Cardiac fibroblast (primary cell): ENCODE results near the gene SPATS2L.

Experiments used
- DNase-seq, 2 donors: peaks; one replicate each; pipeline versions ENCODE4 v3.0.0 to v3.0.0-alpha.2; 2010; ENCODE audit warnings: low read depth in 2 of 2
- H3K4me3 ChIP-seq, 2 donors: replicated peaks in 1 of 2; 1 replicate in 1 of 2; 2 replicates in 1 of 2; pipeline ENCODE4 v1.5.1; 2011; ENCODE audit warnings: low read depth in 2 of 2, low read length in 2 of 2, mild to moderate bottlenecking in 2 of 2, moderate library complexity in 1 of 2
- CTCF ChIP-seq: IDR thresholded peaks from one replicate; pipeline ENCODE4 v1.5.1; 2011; ENCODE audit warnings: low read depth, mild to moderate bottlenecking, low read length, inconsistent platforms

SPATS2L gene

DNA sequence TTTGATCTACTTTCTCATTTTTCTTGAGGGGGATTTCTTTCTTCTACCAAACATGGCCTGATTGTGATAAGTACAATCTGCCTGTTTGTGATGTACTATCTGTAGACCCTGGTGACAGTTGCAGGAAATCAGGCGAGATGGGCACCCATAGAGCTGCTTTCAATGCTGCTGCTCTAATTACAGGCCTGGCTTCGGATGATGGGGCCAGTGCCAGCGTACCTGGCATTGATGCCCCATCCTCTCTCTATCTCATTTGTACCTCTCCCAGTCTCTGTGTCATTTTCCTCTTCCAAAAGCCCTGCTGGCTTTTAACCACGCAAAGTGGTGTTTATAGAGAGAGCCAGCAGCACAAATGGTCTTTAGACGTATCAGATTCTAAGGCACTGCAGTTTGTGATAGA, 133.5 kb downstream of the SPATS2L start:
- TF ChIP-seq CTCF = no peak
- no peak overlapping the region for H3K4me3 ChIP-seq
- no peak for DNase-seq

DNA sequence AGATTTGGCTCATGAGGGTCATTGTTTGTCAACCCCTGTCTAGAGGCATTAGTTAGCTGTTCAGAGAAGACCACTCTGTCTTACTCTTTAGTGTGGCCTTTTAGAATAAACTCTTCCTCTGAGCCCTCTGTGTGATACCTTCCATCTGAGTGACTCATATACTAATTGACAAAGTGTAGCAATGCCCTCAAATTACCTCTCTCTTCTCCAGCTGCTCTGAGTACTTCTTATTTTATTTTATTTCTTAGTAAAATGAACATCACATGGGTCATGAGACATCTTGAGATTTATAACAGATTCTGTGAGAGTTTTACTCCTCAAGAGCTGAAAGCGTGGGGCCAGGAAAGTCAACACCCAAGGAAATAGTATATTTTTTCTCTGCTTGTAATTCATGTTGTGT, 136.0 kb downstream of the SPATS2L start:
- no peak overlapping the region for H3K4me3 ChIP-seq
- DNase-seq = peak; percentile 39 to 51
- TF ChIP-seq CTCF = no peak

DNA sequence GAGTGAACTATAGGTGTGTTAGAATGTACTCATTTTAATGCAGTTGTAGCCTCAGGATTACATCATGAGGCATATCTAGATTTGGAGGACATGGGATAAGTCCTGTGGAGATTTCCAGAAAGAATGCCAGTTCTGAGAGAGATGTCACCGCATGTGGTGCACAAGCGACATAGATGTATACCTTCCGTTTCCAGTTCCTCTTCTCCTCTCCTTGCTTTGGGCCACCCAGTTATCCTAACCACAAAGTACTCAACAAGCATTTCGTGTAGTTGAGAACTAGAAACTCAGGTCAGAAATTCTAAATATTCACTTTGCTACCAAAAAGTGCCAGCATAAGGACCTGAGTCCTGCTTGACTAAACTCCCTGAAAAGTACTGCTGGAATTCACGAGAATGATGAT, 136.9 kb downstream of the SPATS2L start:
- no peak overlapping the region for H3K4me3 ChIP-seq
- TF ChIP-seq CTCF = no peak
- DNase-seq = no peak

DNA sequence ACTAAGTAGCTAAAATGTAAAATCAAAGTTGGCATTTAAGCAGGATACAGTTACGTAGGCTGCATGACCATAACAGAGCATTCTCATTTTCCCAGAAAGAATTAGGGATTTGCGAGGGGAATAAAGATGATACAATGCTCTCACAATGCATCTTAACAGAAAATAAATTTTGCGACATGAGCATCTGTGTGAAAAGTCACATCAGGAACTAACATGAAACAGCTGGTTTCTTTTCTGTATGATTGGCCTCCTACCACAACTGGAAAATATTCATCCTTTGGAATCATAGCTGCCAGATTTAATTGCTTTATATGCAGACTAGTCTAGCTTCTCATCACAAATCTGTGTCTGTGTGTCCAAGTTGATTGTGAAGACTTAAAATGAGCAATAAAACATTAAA, 137.4 kb downstream of the SPATS2L start:
- no peak overlapping the region for H3K4me3 ChIP-seq
- TF ChIP-seq CTCF = no peak
- DNase-seq = no peak

DNA sequence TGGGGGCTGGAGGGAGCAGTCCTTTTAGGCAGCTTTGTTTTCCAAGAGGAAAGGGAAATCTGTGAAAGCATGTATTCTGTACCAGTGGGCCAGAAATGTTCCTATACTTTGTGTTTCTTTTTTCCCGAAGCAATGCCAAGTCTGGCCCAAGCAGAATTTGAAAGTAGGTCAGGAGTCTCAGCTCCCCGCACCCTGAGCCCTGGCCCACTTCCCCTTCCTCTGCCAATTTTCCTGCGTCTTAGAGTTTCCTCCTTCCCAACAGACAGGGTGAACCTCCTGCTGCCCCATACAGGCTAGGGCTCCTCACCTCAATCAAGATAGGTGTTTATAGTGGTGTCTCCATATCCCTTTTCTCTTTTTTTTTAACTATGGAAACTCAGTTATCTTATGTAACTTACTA, 138.0 kb downstream of the SPATS2L start:
- no peak for DNase-seq
- TF ChIP-seq CTCF = no peak
- H3K4me3 ChIP-seq = no peak overlapping the region

- DNase-seq = no peak
- no peak overlapping the region for H3K4me3 ChIP-seq
- no peak for TF ChIP-seq CTCF
Measured at GRCh38 chr2:200445284-200445683, 138.8 kb downstream of the SPATS2L start.

DNA sequence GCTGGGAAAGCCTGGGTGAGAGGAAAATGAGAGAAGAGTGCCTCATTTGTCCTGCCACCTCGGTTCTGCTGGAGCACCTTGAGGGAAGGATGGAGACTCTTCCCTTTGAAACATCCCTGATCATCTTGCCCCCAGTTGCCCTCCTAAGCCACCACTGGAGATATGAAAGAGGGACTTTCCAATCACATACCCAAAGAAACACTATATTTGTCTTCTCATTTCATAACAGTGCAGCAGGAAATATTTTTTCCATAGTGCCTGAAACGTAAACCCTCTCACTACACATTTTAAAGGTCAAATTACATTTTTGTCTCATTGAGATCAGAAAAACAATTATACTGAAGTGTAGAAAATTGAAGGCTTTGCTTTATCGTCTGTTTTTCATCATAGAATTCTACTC, 140.1 kb downstream of the SPATS2L start:
- no peak for DNase-seq
- TF ChIP-seq CTCF = no peak
- H3K4me3 ChIP-seq = no peak overlapping the region
